GM12801 (cell line): Measurements from ENCODE around the gene ERC2.

Source experiments
- TF ChIP-seq, protein P1 (sequence below): IDR thresholded peaks from one replicate; pipeline ENCODE4 v1.5.1; 2011; ENCODE audit warnings: control low read depth; ENCODE audit not compliant: insufficient read length; ENCODE audit errors: extremely low read depth

ERC2 gene

DNA sequence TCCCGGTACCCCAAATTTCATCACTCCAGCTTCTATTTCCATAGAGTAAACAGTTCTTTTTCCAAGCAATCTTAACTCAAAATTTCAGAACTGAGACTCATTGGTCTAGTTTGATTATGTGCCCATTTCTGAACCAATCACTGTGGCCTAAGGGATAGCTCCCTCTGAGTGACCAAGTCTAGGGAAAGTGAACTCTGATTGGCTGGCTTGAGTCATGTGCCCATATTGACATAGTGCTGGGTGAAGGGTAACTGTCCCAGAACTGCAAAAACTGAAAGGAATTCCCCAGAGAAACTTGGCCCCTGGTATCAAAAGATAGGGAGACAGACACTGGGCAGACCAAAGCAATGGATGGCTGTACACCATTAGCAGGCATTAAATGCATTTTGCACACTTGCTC, 810.0 kb downstream of the ERC2 start:
- TF ChIP-seq, protein P1, sequence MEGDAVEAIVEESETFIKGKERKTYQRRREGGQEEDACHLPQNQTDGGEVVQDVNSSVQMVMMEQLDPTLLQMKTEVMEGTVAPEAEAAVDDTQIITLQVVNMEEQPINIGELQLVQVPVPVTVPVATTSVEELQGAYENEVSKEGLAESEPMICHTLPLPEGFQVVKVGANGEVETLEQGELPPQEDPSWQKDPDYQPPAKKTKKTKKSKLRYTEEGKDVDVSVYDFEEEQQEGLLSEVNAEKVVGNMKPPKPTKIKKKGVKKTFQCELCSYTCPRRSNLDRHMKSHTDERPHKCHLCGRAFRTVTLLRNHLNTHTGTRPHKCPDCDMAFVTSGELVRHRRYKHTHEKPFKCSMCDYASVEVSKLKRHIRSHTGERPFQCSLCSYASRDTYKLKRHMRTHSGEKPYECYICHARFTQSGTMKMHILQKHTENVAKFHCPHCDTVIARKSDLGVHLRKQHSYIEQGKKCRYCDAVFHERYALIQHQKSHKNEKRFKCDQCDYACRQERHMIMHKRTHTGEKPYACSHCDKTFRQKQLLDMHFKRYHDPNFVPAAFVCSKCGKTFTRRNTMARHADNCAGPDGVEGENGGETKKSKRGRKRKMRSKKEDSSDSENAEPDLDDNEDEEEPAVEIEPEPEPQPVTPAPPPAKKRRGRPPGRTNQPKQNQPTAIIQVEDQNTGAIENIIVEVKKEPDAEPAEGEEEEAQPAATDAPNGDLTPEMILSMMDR: no peak

DNA sequence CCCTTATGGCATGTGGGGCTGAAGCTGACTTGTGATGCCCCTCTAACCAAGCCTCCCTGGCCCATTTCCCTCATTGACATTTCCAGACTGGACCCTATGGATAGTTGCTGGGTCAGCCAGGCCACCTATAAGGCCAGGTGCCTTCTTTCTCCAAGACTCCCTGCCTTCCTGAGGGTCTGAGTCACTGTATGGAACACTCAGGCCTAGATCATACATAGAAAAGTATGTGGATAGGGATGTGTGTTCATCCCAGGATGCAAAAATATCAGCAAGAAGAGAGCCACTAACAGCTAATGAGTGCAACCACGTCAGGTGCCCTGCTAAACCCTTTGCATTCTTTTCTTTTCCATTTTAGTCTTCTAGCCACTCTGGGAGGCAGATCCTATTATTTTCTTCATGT, 812.7 kb downstream of the ERC2 start:
- TF ChIP-seq, protein P1: no peak

DNA sequence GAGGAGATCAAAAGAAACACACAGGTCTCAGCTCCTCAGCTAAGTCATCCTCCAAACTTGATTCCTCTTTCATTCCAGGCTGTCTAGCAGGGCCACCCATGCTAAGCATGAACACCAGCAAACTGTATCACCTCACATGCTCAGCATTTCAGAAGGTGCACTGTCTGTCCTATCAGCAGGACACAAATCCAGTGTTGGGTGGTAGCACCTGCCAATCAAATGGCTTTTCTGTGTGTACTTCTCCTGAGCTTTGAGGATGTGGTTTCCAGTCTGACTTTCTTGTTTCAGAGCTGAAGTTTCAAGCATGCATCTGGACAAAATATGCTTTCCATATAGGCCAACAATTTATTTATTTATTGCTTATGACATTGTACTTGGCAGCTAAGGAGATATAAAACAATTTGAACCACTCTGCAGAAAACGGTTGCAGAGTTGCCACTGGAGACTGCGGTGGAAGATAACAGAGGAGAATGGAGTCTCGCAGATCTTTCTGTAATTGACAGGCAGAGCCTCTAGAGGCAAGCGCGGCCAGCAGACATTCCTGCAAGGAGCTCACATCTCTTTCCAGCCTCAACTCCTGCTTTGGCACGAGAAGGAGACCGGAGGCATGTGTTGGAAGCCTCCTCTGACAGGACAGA, 814.0 kb downstream of the ERC2 start:
- TF ChIP-seq, protein P1: no peak

DNA sequence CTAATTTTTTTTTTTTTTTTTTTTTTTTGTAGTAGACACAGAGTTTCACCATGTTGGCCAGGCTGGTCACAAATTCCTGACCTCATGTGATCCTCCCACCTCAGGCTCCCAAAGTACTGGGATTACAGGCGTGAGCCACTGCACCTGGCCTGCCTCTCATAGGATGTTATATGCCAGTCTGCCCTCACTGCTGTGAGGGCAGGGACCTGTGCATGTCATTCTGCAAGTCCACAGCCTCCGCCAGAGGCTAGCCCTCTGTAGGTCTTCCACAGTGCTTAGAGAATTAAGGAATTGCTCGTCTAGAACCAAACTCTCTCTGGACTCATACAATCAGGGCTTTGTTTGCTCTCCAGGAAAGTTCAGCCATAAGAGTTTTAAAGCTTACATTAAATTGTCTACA, 817.3 kb downstream of the ERC2 start:
- TF ChIP-seq, protein P1: no peak

DNA sequence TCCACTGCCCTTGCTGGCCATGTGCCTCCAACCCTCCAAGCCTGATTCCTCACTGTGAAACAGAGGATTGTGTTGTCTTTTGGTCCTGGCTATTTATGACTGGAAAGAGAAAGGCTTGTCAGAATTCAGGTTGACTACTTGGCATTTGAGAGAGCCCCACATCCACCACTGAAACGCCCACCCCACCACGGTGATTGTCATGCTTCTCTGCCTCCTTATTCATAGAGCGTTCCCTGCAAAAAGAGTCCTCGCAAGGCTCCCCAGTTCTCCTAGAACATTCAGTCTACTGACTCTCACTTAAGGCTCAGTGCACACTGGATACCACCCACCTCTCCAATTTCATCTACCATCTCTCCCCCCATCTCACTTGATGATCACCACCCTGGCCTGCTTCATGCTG, 818.3 kb downstream of the ERC2 start:
- TF ChIP-seq, protein P1: no peak

DNA sequence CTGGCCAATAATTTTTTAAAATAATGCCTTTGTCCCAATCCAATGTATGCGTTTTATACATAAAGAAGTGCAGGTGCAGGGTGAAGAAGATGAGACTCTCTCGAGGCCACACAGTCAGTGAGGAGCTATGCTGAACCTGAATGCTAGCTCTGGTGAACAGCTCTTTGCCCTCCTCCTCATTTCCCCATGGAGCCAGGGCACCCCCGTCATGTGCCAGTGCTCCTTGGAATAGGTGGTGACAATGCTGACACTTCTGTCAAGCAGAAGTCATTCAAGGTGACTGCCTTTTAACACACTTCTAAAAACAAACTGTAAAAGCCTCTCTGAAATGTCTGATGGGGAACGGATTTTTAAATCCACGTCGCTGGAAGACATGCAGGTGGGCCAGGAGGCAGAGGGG, 818.7 kb downstream of the ERC2 start:
- TF ChIP-seq, protein P1: no peak

DNA sequence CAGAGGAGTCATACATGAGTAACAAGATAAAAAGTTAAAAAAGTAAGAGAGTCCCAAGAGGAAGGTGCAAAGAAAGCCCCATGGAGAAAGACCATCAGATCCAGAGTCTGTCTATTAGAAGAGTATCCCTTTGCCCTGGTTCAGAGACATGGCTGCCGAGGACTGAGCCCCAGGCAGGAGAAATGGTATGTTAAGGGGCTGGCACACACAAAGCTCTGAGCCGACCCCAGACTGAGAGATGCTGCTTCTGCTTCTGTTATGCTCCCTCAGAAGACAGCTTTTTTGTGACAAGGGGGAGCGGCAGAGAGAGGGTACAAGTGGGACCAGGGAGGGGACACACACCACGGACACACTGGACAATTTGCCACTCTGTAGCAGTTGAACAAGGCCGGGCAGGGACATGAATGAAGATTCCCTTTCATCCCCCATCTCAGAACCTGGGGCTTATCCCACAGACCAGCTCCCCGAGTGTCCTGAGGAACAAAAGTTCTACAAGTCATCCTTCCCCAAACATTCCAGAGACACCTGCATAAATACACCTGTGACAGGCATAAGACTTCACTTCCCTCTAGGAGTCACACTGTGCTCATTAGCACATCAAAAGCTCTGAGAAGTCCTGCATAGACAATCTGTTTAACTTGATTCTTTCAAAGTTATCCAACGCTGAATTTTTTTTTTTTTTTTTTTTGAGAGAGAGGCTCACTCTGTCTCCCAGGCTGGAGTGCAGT, 819.5 kb downstream of the ERC2 start:
- TF ChIP-seq, protein P1: no peak
